Neural cell (in vitro differentiated cells): ENCODE measurements around the gene BRIP1. TPM values are rescaled to one million over a fixed set of nuclear protein-coding genes. Genes with fewer than 3 reads are reported as not detected.

Experiments
- H2AFZ ChIP-seq: fragments of 200-600, 300-800 bp; sonication (generic), shearing (Covaris generic); 2 replicates; pipeline ENCODE4 v1.6.0; 2014; ENCODE audit warnings: low read depth, mild to moderate bottlenecking, antibody characterized with exemption, low read length, moderate library complexity
- H3F3A ChIP-seq: fragments of 200-600 bp; shearing (Covaris generic); 2 replicates; pipeline ENCODE4 v1.6.1; 2016; ENCODE audit warnings: mild to moderate bottlenecking, moderate library complexity, mixed read lengths, antibody characterized with exemption, low read length; ENCODE audit not compliant: insufficient read depth, poor library complexity, severe bottlenecking
- H3K27ac ChIP-seq: fragments of 200-600, 300-800 bp; sonication (generic), shearing (Covaris generic); 2 replicates; pipeline ENCODE4 v1.5.1; 2014; ENCODE audit warnings: mild to moderate bottlenecking, low read length, moderate library complexity
- H3K27me3 ChIP-seq: fragments of 300-800, 200-600 bp; sonication (generic), shearing (Covaris generic); 2 replicates; pipeline ENCODE4 v1.6.0; 2014; ENCODE audit warnings: mild to moderate bottlenecking, low read depth, low read length, moderate library complexity; ENCODE audit not compliant: insufficient read depth
- H3K36me3 ChIP-seq: fragments of 300-800, 200-600 bp; sonication (generic), shearing (Covaris generic); 2 replicates; pipeline ENCODE4 v1.5.1; 2014; ENCODE audit warnings: mild to moderate bottlenecking, antibody characterized with exemption, low read length, moderate library complexity; ENCODE audit not compliant: insufficient read depth
- H3K4me2 ChIP-seq: fragments of 300-800, 200-600 bp; sonication (generic), shearing (Covaris generic); 2 replicates; pipeline ENCODE4 v1.6.0; 2014; ENCODE audit warnings: mild to moderate bottlenecking, low read length
- H3K4me3 ChIP-seq: fragments of 300-800, 200-600 bp; sonication (generic), shearing (Covaris generic); 2 replicates; pipeline ENCODE4 v1.5.1; 2014; ENCODE audit warnings: mild to moderate bottlenecking, low read length, moderate library complexity
- H3K79me2 ChIP-seq: fragments of 200-600 bp; shearing (Covaris generic); replicated peaks from 2 replicates; pipeline ENCODE4 v1.6.0; 2014; ENCODE audit warnings: mild to moderate bottlenecking, low read length, moderate library complexity; ENCODE audit not compliant: insufficient read depth
- H3K9ac ChIP-seq: fragments of 300-800, 200-600 bp; sonication (generic), shearing (Covaris generic); 2 replicates; pipeline ENCODE4 v1.6.1; 2016; ENCODE audit warnings: mild to moderate bottlenecking, low read length, mixed read lengths
- H3K9me2 ChIP-seq: fragments of 200-600 bp; shearing (Covaris generic); 2 replicates; pipeline ENCODE4 v1.6.1; 2016; ENCODE audit warnings: mild to moderate bottlenecking, low read length, mixed read lengths; ENCODE audit not compliant: insufficient read depth
- H3K9me3 ChIP-seq: fragments of 200-600, 300-800 bp; sonication (generic), shearing (Covaris generic); 2 replicates; pipeline ENCODE4 v1.6.1; 2016; ENCODE audit warnings: mild to moderate bottlenecking, mixed run types, low read length, moderate library complexity, mixed read lengths
- H4K20me1 ChIP-seq: fragments of 200-600 bp; shearing (Covaris generic); 2 replicates; pipeline ENCODE4 v1.6.1; 2016; ENCODE audit warnings: mild to moderate bottlenecking, mixed run types; ENCODE audit not compliant: insufficient read depth
- EP300 ChIP-seq: fragments of 450-650 bp; conservative IDR thresholded peaks from 2 replicates; pipeline ENCODE4 v1.6.1; 2014; ENCODE audit warnings: antibody characterized with exemption, mild to moderate bottlenecking, moderate library complexity; ENCODE audit not compliant: poor library complexity, severe bottlenecking
- EZH2 ChIP-seq: fragments of 200-600, 300-800 bp; shearing (Covaris generic), sonication (generic); IDR thresholded peaks from 2 replicates; pipeline ENCODE4 v1.6.1; 2014; ENCODE audit warnings: antibody characterized with exemption, low read length, borderline replicate concordance, mild to moderate bottlenecking; ENCODE audit not compliant: insufficient read depth, poor library complexity, severe bottlenecking
- MXI1 ChIP-seq: fragments of 450-650 bp; conservative IDR thresholded peaks from 2 replicates; pipeline ENCODE4 v1.6.1; 2014; ENCODE audit warnings: antibody characterized with exemption, mild to moderate bottlenecking; ENCODE audit not compliant: poor library complexity, severe bottlenecking
- POLR2AphosphoS5 ChIP-seq: IDR thresholded peaks from 2 replicates; pipeline ENCODE4 v1.6.1; 2012
- RAD21 ChIP-seq: fragments of 450-650 bp; conservative IDR thresholded peaks from 2 replicates; pipeline ENCODE4 v1.6.1; 2014; ENCODE audit warnings: antibody characterized with exemption, mild to moderate bottlenecking, moderate library complexity
- SMC3 ChIP-seq: fragments of 450-650 bp; conservative IDR thresholded peaks from 2 replicates; pipeline ENCODE4 v1.6.1; 2014; ENCODE audit warnings: antibody characterized with exemption, mild to moderate bottlenecking, moderate library complexity; ENCODE audit not compliant: poor library complexity
- TAF1 ChIP-seq: IDR thresholded peaks from 2 replicates; pipeline ENCODE4 v1.6.1; 2012; ENCODE audit warnings: low read depth
- polyA plus RNA-seq: library from polyadenylated mRNA; depleted of rRNA; stranded (reverse); fragments of >200 nt; gene quantifications from 2 replicates; pipeline ENCODE4 v1.2.3, GENCODE V29; 2014
- TF ChIP-seq, protein P1 (sequence below): fragments of 450-650 bp; IDR thresholded peaks from 2 replicates; pipeline ENCODE4 v1.5.1; 2014; ENCODE audit warnings: antibody characterized with exemption, mild to moderate bottlenecking, moderate library complexity; ENCODE audit not compliant: poor library complexity, severe bottlenecking
- TF ChIP-seq, protein P2 (sequence below): IDR thresholded peaks from 2 replicates; pipeline ENCODE4 v1.6.1; 2012; ENCODE audit warnings: borderline replicate concordance

BRIP1 gene
- polyA plus RNA-seq, 1 donor from 2014 or later = 0.47 TPM

DNA sequence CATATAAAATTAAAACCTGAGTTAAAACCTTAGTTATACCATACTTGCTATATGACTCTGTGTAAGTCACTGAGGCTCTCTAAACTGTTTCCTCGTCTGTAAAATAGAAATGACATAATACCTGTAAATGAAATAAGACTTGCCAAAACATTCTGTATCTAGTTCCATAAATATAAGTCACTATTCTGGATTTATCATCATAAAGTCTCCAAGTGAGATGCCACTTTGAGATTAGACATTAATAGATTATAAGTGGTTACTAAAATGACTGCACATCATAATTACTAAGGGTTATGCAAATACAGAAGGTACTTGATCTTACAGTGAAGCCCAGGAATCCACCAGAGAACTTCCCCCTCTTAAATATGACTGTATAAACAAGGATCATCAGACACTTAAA, 12.0 kb upstream of the BRIP1 start:
- Histone ChIP-seq H3K9me2 (no peaks in the 10 kb centered on the region), H4K20me1 (no peaks in the 10 kb centered on the region), H3K36me3 (no peaks in the 10 kb centered on the region), H3K9ac (no peak overlapping the region), H3K9me3 (no peaks in the 10 kb centered on the region), H2AFZ (no peak overlapping the region), H3K4me3 (no peak overlapping the region), H3K79me2 (no peaks in the 10 kb centered on the region), H3K27ac (no peak overlapping the region), H3F3A (no peaks in the 10 kb centered on the region), H3K27me3 (no peaks in the 10 kb centered on the region), H3K4me2 (no peak overlapping the region)
- no peak for TF ChIP-seq POLR2AphosphoS5
- TF ChIP-seq, protein P1, sequence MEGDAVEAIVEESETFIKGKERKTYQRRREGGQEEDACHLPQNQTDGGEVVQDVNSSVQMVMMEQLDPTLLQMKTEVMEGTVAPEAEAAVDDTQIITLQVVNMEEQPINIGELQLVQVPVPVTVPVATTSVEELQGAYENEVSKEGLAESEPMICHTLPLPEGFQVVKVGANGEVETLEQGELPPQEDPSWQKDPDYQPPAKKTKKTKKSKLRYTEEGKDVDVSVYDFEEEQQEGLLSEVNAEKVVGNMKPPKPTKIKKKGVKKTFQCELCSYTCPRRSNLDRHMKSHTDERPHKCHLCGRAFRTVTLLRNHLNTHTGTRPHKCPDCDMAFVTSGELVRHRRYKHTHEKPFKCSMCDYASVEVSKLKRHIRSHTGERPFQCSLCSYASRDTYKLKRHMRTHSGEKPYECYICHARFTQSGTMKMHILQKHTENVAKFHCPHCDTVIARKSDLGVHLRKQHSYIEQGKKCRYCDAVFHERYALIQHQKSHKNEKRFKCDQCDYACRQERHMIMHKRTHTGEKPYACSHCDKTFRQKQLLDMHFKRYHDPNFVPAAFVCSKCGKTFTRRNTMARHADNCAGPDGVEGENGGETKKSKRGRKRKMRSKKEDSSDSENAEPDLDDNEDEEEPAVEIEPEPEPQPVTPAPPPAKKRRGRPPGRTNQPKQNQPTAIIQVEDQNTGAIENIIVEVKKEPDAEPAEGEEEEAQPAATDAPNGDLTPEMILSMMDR = no peak
- TF ChIP-seq EZH2 = no peak

DNA sequence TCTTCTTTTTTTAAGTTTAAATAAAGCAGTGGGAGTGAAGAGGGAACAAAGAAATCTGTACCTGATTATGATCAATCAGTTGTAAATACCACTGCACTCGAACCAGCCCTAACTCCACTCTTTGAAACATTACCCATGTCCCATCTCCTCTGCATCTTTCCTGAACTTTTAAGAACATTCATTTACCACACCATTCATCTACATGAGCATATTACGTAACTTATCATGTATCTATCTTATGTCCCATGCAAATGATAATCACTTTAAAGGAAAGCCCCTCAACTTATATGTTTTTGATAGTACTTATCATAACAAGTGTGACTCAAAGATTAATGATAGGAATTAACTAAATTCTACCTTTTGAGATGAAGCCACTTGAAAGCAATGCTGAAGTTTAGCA, 10.7 kb upstream of the BRIP1 start:
- H3K4me3 ChIP-seq = no peak overlapping the region
- H3K9me2 ChIP-seq = no peaks in the 10 kb centered on the region
- no peak overlapping the region for H3K4me2 ChIP-seq
- H3K79me2 ChIP-seq = no peaks in the 10 kb centered on the region
- no peak overlapping the region for H3K27ac ChIP-seq
- H3K9ac ChIP-seq = no peak overlapping the region
- TF ChIP-seq EZH2 (no peak), POLR2AphosphoS5 (no peak), EP300 (no peak), MXI1 (no peak), SMC3 (no peak), TAF1 (no peak), RAD21 (no peak)
- TF ChIP-seq, protein P1 = no peak
- TF ChIP-seq, protein P2, sequence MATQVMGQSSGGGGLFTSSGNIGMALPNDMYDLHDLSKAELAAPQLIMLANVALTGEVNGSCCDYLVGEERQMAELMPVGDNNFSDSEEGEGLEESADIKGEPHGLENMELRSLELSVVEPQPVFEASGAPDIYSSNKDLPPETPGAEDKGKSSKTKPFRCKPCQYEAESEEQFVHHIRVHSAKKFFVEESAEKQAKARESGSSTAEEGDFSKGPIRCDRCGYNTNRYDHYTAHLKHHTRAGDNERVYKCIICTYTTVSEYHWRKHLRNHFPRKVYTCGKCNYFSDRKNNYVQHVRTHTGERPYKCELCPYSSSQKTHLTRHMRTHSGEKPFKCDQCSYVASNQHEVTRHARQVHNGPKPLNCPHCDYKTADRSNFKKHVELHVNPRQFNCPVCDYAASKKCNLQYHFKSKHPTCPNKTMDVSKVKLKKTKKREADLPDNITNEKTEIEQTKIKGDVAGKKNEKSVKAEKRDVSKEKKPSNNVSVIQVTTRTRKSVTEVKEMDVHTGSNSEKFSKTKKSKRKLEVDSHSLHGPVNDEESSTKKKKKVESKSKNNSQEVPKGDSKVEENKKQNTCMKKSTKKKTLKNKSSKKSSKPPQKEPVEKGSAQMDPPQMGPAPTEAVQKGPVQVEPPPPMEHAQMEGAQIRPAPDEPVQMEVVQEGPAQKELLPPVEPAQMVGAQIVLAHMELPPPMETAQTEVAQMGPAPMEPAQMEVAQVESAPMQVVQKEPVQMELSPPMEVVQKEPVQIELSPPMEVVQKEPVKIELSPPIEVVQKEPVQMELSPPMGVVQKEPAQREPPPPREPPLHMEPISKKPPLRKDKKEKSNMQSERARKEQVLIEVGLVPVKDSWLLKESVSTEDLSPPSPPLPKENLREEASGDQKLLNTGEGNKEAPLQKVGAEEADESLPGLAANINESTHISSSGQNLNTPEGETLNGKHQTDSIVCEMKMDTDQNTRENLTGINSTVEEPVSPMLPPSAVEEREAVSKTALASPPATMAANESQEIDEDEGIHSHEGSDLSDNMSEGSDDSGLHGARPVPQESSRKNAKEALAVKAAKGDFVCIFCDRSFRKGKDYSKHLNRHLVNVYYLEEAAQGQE = no peak
- no peaks in the 10 kb centered on the region for H3K9me3 ChIP-seq
- H3F3A ChIP-seq = no peaks in the 10 kb centered on the region
- H2AFZ ChIP-seq = no peak overlapping the region
- no peaks in the 10 kb centered on the region for H3K36me3 ChIP-seq
- H3K27me3 ChIP-seq = no peaks in the 10 kb centered on the region
- H4K20me1 ChIP-seq = no peaks in the 10 kb centered on the region
